Measurements from ENCODE around the gene BCL2L2. TPM values are rescaled to one million over a fixed set of nuclear protein-coding genes. Genes with fewer than 3 reads are reported as not detected.

The BCL2L2 gene
- total and polyA plus RNA-seq, 9 of the 15 experiments (the other 6 are each of a cell fraction or from before 2014, with no cell fraction given): 2.6 to 32.5 (median 14.7) TPM

GRCh38 chr14:23301288-23301968 lies 5.2 kb upstream of the BCL2L2 start (continued):
- TF ChIP-seq ZSCAN29 (IDR thresholded peaks at IDR 0.05): no peak; the same call in 1 of the 2 replicates
- TF ChIP-seq MECOM (CRISPR knock-in tag; IDR thresholded peaks at IDR 0.05): no peak
- TF ChIP-seq MCM3 (IDR thresholded peaks at IDR 0.05): no peak
- TF ChIP-seq ZBTB17 (CRISPR knock-in tag; IDR thresholded peaks at IDR 0.05): 0 out of 2 replicates have a peak, but pooled peaks have one; percentile 24
- no peak; the same call in 1 of the 2 replicates for TF ChIP-seq TRIM28 (IDR thresholded peaks at IDR 0.05)
- TF ChIP-seq PHTF2 (CRISPR knock-in tag; IDR thresholded peaks at IDR 0.05): no peak
- TF ChIP-seq, protein P1, sequence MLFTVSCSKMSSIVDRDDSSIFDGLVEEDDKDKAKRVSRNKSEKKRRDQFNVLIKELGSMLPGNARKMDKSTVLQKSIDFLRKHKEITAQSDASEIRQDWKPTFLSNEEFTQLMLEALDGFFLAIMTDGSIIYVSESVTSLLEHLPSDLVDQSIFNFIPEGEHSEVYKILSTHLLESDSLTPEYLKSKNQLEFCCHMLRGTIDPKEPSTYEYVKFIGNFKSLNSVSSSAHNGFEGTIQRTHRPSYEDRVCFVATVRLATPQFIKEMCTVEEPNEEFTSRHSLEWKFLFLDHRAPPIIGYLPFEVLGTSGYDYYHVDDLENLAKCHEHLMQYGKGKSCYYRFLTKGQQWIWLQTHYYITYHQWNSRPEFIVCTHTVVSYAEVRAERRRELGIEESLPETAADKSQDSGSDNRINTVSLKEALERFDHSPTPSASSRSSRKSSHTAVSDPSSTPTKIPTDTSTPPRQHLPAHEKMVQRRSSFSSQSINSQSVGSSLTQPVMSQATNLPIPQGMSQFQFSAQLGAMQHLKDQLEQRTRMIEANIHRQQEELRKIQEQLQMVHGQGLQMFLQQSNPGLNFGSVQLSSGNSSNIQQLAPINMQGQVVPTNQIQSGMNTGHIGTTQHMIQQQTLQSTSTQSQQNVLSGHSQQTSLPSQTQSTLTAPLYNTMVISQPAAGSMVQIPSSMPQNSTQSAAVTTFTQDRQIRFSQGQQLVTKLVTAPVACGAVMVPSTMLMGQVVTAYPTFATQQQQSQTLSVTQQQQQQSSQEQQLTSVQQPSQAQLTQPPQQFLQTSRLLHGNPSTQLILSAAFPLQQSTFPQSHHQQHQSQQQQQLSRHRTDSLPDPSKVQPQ (CRISPR knock-in tag; IDR thresholded peaks at IDR 0.05; ENCODE audit: borderline replicate concordance): no peak
- peak; percentile 58 for TF ChIP-seq TAF1 (IDR thresholded peaks at IDR 0.05; ENCODE audit: control insufficient read depth, extremely low read depth, insufficient read depth, low read length, severe bottlenecking)
- no peak for TF ChIP-seq RBM17 (IDR thresholded peaks at IDR 0.05; ENCODE audit: borderline replicate concordance, low read depth, low read length)
- TF ChIP-seq E2F6 (IDR thresholded peaks at IDR 0.05; ENCODE audit: borderline replicate concordance in 1 of 2, extremely low read depth in 1 of 2, insufficient read depth in 1 of 2, insufficient read length in 1 of 2, low read depth in 1 of 2, low read length in 1 of 2, poor library complexity in 1 of 2, severe bottlenecking in 1 of 2): peak; percentile 77 to 90
- TF ChIP-seq, protein P2, sequence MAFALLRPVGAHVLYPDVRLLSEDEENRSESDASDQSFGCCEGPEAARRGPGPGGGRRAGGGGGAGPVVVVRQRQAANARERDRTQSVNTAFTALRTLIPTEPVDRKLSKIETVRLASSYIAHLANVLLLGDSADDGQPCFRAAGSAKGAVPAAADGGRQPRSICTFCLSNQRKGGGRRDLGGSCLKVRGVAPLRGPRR (CRISPR knock-in tag; IDR thresholded peaks at IDR 0.05): no peak
- TF ChIP-seq ZNF280B (CRISPR knock-in tag; IDR thresholded peaks at IDR 0.05): no peak

All from K562 (cell line).